BJ (cell line): Measurements from ENCODE around the gene OR8G5. TPM values are rescaled to one million over a fixed set of nuclear protein-coding genes. Genes with fewer than 3 reads are reported as not detected.
"Not testable (repeated sequence)": the region's sequence is repeated elsewhere in the genome, so short reads cannot be mapped to it uniquely, and the experiment has no call there.

Source experiments
- CTCF ChIA-PET: fragments of 350-600 bp; formaldehyde crosslinking; extraction: SDS; loops from one replicate; lab custom pipeline; 2021; ENCODE audit warnings: antibody characterized with exemption, inconsistent platforms; lab: Yijun Ruan, JAX
- POLR2A ChIA-PET: fragments of 300-600 bp; sonication (Branson Sonifier 250); formaldehyde crosslinking; extraction: SDS; loops from one replicate; lab custom pipeline; 2021; ENCODE audit warnings: antibody characterized with exemption; lab: Charles Lee
- DNase-seq: peaks from one replicate; pipeline ENCODE4 v3.0.0-alpha.2; 2011; ENCODE audit warnings: low read depth
- H3K27me3 ChIP-seq: 2 replicates; pipeline ENCODE4 v1.6.0; 2011; ENCODE audit warnings: low read length; ENCODE audit not compliant: control insufficient read depth, insufficient read depth
- H3K36me3 ChIP-seq: 2 replicates; pipeline ENCODE4 v1.5.1; 2011; ENCODE audit warnings: low read length; ENCODE audit not compliant: control insufficient read depth, insufficient read depth
- H3K4me3 ChIP-seq: 2 replicates; pipeline ENCODE4 v1.5.1; 2011; ENCODE audit warnings: low read depth, mild to moderate bottlenecking, control low read depth, low read length
- CTCF ChIP-seq: IDR thresholded peaks from 2 replicates; pipeline ENCODE4 v1.5.1; 2011; ENCODE audit warnings: low read depth, mild to moderate bottlenecking, control low read depth, inconsistent platforms, low read length, moderate library complexity; ENCODE audit not compliant: insufficient read depth
- polyA plus RNA-seq: library from polyadenylated mRNA; depleted of rRNA; stranded (reverse); fragments of >200 nt; gene quantifications from 2 replicates; pipeline ENCODE4 v1.2.3, GENCODE V29; 2011

OR8G5 gene
- polyA plus RNA-seq, 1 experiment: not detected

- H3K4me3 ChIP-seq: no peak overlapping the region
- no peak for TF ChIP-seq CTCF
- POLR2A ChIA-PET: no interaction called here
- H3K36me3 ChIP-seq: no peaks in the 10 kb centered on the region
- CTCF ChIA-PET: no interaction called here
- no peaks in the 10 kb centered on the region for H3K27me3 ChIP-seq
- DNase-seq: no peak
Observed at GRCh38 chr11:124238512-124238911, 17.7 kb upstream of the OR8G5 start.

GRCh38 chr11:124240621-124241397 lies 15.4 kb upstream of the OR8G5 start, which contains the start of gene OR8G1:
Gene OR8G1 (plus strand): TSS chr11:124241095. CDS start chr11:124249676, 8,581 bp downstream.
- CTCF ChIA-PET: interaction anchor here (0.9 kb wide), 1 partner anchor 10 kb away, joined by 3 read pairs; no protein-coding TSS in a partner anchor
- DNase-seq: no peak

GRCh38 chr11:124249869-124250268 lies 6.3 kb upstream of the OR8G5 start:
- H3K4me3 ChIP-seq, POLR2A ChIA-PET, CTCF ChIA-PET, H3K36me3 ChIP-seq, H3K27me3 ChIP-seq, DNase-seq: not testable (repeated sequence)

More at GRCh38 chr11:124240621-124241397, 15.4 kb upstream of the OR8G5 start, which contains the start of gene OR8G1:
- no peak for TF ChIP-seq CTCF
- POLR2A ChIA-PET: no interaction called here
- H3K27me3 ChIP-seq: no peaks in the 10 kb centered on the region
- H3K4me3 ChIP-seq: no peak within 1 kb of the TSS
- H3K36me3 ChIP-seq: no peaks in the 10 kb centered on the region

- H3K27me3 ChIP-seq, CTCF ChIA-PET, H3K4me3 ChIP-seq, POLR2A ChIA-PET, DNase-seq, H3K36me3 ChIP-seq: not testable (repeated sequence)
Observed at GRCh38 chr11:124265041-124265440, 8.9 kb downstream of the OR8G5 start.

- POLR2A ChIA-PET, CTCF ChIA-PET: not testable (repeated sequence)
Observed at GRCh38 chr11:124270886-124271285, 14.7 kb downstream of the OR8G5 start.

GRCh38 chr11:124274000-124274399 lies 17.8 kb downstream of the OR8G5 start:
- H3K27me3 ChIP-seq: no peaks in the 10 kb centered on the region
- H3K36me3 ChIP-seq: no peaks in the 10 kb centered on the region
- TF ChIP-seq CTCF: no peak
- no peak for DNase-seq
- ChIA-PET CTCF (no interaction called here), POLR2A (no interaction called here)
- no peak overlapping the region for H3K4me3 ChIP-seq

More at GRCh38 chr11:124270886-124271285, 14.7 kb downstream of the OR8G5 start:
- not testable (repeated sequence) for H3K4me3 ChIP-seq, H3K27me3 ChIP-seq, H3K36me3 ChIP-seq, DNase-seq
